ENCODE results near the gene THY1.

DNA sequence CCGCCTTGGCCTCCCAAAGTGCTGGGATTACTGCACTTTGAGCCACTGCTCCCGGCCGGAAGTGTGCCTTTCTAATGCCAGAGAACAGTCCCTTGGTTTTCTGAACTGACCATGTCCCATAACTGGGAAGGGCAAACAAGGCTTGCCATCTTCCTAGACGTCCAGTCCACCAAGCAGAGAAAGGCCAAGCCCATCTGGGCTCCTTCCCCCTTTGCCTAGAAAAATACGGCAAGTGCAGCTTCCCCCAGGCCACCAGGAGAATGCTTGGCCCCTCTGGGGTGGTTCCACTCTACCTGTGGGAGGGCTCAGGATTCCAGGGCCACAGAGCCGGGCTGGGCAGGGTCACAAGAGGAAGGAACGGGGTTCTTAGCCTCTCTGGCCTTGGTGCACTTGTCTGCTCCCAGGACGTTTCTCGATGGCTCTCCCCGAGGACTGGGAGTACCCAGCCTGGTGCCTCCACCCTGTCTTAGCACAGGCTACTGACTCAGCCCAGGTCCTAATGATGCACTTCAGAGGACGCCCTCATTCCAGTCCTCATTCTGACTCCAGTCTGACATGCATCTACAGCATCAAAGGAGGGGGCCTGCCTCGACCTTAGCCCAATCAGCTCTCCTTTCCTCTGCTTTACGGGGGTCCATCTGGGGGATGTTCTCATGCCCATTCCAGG is 42.7 kb downstream of the THY1 start:
- TF ChIP-seq, protein P1, sequence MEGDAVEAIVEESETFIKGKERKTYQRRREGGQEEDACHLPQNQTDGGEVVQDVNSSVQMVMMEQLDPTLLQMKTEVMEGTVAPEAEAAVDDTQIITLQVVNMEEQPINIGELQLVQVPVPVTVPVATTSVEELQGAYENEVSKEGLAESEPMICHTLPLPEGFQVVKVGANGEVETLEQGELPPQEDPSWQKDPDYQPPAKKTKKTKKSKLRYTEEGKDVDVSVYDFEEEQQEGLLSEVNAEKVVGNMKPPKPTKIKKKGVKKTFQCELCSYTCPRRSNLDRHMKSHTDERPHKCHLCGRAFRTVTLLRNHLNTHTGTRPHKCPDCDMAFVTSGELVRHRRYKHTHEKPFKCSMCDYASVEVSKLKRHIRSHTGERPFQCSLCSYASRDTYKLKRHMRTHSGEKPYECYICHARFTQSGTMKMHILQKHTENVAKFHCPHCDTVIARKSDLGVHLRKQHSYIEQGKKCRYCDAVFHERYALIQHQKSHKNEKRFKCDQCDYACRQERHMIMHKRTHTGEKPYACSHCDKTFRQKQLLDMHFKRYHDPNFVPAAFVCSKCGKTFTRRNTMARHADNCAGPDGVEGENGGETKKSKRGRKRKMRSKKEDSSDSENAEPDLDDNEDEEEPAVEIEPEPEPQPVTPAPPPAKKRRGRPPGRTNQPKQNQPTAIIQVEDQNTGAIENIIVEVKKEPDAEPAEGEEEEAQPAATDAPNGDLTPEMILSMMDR (IDR thresholded peaks at IDR 0.05; ENCODE audit: low read depth, low read length, poor library complexity, severe bottlenecking), result no peak
- TF ChIP-seq EZH2phosphoT487 (IDR thresholded peaks at IDR 0.05; ENCODE audit: borderline replicate concordance, low read length), result no peak

All from DOHH2 (cell line).